HCT116 (cell line): ENCODE data around the gene YIPF4. TPM values are rescaled to one million over a fixed set of nuclear protein-coding genes. Genes with fewer than 3 reads are reported as not detected.

Experiments
- ATAC-seq: fragments of 200-7000 bp; cut with Tn5 transposase; 2 replicates; pipeline ENCODE4 v1.9.1; 2020; ENCODE audit warnings: mild to moderate bottlenecking, moderate library complexity
- BruUV-seq: library from RNA; stranded (reverse); fragments of 400-500 nt; replicated peaks from 2 replicates; lab custom pipeline; 2021; lab: Mats Ljungman, UMichigan
- CTCF ChIA-PET: fragments of 300-600 bp; sonication (Branson Sonifier 250); formaldehyde crosslinking; loops from one replicate; lab custom pipeline; 2021; ENCODE audit warnings: antibody characterized with exemption; lab: Charles Lee
- POLR2A ChIA-PET: fragments of 300-600, 350-600 bp; sonication (Branson Sonifier 250); formaldehyde crosslinking; loops from one replicate; lab custom pipeline; 2021; ENCODE audit warnings: antibody characterized with exemption; lab: Charles Lee
- RAD21 ChIA-PET, 2 experiments: fragments of 300-600 bp; sonication (Branson Sonifier 250); formaldehyde crosslinking; loops; one replicate each; lab custom pipeline; 2023; ENCODE audit warnings: low total read pairs in 2 of 2; ENCODE audit not compliant: uncharacterized antibody in 2 of 2, unreplicated experiment in 2 of 2, low non-redundant PET in 1 of 2; lab: Charles Lee
- DNase-seq: peaks from one replicate; pipeline ENCODE4 v3.0.0-alpha.2; 2010; ENCODE audit warnings: low read depth, low spot score
- H2AFZ ChIP-seq: fragments of 200-600 bp; shearing (Covaris generic), sonication (generic); 2 replicates; pipeline ENCODE4 v1.6.1; 2017; ENCODE audit warnings: low read depth, mixed run types, mixed read lengths, antibody characterized with exemption, low read length; ENCODE audit not compliant: poor library complexity, severe bottlenecking
- H3K27ac ChIP-seq: 2 replicates; pipeline ENCODE4 v1.5.1; 2012; ENCODE audit warnings: low read depth, low read length
- H3K27me3 ChIP-seq: fragments of 200-600 bp; sonication (generic); 2 replicates; pipeline ENCODE4 v1.6.1; 2016; ENCODE audit warnings: mixed run types, low read length, mixed read lengths; ENCODE audit not compliant: insufficient read depth
- H3K36me3 ChIP-seq, 2 experiments: fragments of 200-500 bp in 1 of 2; fragments of 200-600 bp in 1 of 2; sonication (Bioruptor generic) in 1 of 2; sonication (generic) in 1 of 2; 2 replicates each; pipeline versions ENCODE4 v1.5.1 to v1.6.1; 2014 to 2016; ENCODE audit warnings: low read length in 2 of 2, inconsistent platforms in 1 of 2, mixed read lengths in 1 of 2, mixed run types in 1 of 2; ENCODE audit not compliant: insufficient read depth in 2 of 2, control insufficient read depth in 1 of 2
- H3K4me1 ChIP-seq, 2 experiments: fragments of 200-600 bp in 1 of 2; sonication (generic) in 1 of 2; 2 replicates each; pipeline versions ENCODE4 v1.5.1 to v1.6.1; 2012 to 2017; ENCODE audit warnings: low read length in 2 of 2, inconsistent platforms in 1 of 2, mild to moderate bottlenecking in 1 of 2, mixed read lengths in 1 of 2, mixed run types in 1 of 2, moderate library complexity in 1 of 2; ENCODE audit not compliant: insufficient read depth in 2 of 2, control insufficient read depth in 1 of 2
- H3K4me2 ChIP-seq: fragments of 200-600 bp; sonication (generic); 2 replicates; pipeline ENCODE4 v1.6.1; 2017; ENCODE audit warnings: mixed run types, low read length, mixed read lengths
- H3K4me3 ChIP-seq, 2 experiments: fragments of 200-600 bp in 1 of 2; sonication (generic) in 1 of 2; replicated peaks in 1 of 2; 2 replicates each; pipeline ENCODE4 v1.5.1; 2011 to 2016; ENCODE audit warnings: low read length in 2 of 2, control low read depth in 1 of 2, low read depth in 1 of 2, mild to moderate bottlenecking in 1 of 2, mixed read lengths in 1 of 2, mixed run types in 1 of 2
- H3K79me2 ChIP-seq: fragments of 200-600 bp; sonication (generic); 2 replicates; pipeline ENCODE4 v1.6.1; 2017; ENCODE audit warnings: mild to moderate bottlenecking, mixed run types, low read length, moderate library complexity, mixed read lengths; ENCODE audit not compliant: insufficient read depth
- H3K9ac ChIP-seq: fragments of 200-600 bp; sonication (generic); 2 replicates; pipeline ENCODE4 v1.6.1; 2016; ENCODE audit warnings: low read length, mixed read lengths
- H3K9me2 ChIP-seq: fragments of 200-600 bp; sonication (generic), shearing (Covaris generic); 2 replicates; pipeline ENCODE4 v1.6.1; 2017; ENCODE audit warnings: mixed run types, mild to moderate bottlenecking, moderate library complexity; ENCODE audit not compliant: insufficient read depth
- H3K9me3 ChIP-seq, 2 experiments: fragments of 200-500 bp in 1 of 2; fragments of 200-600 bp in 1 of 2; sonication (Bioruptor generic) in 1 of 2; sonication (generic) in 1 of 2; 2 replicates each; pipeline ENCODE4 v1.6.1; 2014 to 2017; ENCODE audit warnings: low read length in 2 of 2, mixed read lengths in 2 of 2, inconsistent platforms in 1 of 2, low read depth in 1 of 2, mild to moderate bottlenecking in 1 of 2, mixed run types in 1 of 2, moderate library complexity in 1 of 2; ENCODE audit not compliant: control insufficient read depth in 1 of 2, insufficient read depth in 1 of 2
- H4K20me1 ChIP-seq: fragments of 200-600 bp; sonication (generic), shearing (Covaris generic); 2 replicates; pipeline ENCODE4 v1.6.1; 2017; ENCODE audit warnings: mixed run types, mild to moderate bottlenecking, moderate library complexity; ENCODE audit not compliant: insufficient read depth
- ATF3 ChIP-seq: IDR thresholded peaks from 2 replicates; pipeline ENCODE4 v1.6.1; 2012
- CEBPB ChIP-seq: IDR thresholded peaks from 2 replicates; pipeline ENCODE4 v1.6.1; 2012; ENCODE audit warnings: low read depth
- CTCF ChIP-seq, 3 experiments: fragments of 200-600 bp in 1 of 3; sonication (generic) in 1 of 3; IDR thresholded peaks in 2 of 3; conservative IDR thresholded peaks in 1 of 3; 2 replicates each; pipeline ENCODE4 v1.5.1; 2012 to 2017; ENCODE audit warnings: low read depth in 2 of 3, low read length in 2 of 3, antibody characterized with exemption in 1 of 3, borderline replicate concordance in 1 of 3, control low read depth in 1 of 3, mild to moderate bottlenecking in 1 of 3, mixed read lengths in 1 of 3, mixed run types in 1 of 3, moderate library complexity in 1 of 3; ENCODE audit not compliant: insufficient read depth in 1 of 3
- EGR1 ChIP-seq: IDR thresholded peaks from 2 replicates; pipeline ENCODE4 v1.6.1; 2012; ENCODE audit warnings: low read depth
- EZH2 ChIP-seq: fragments of 200-600 bp; sonication (generic); IDR thresholded peaks from 2 replicates; pipeline ENCODE4 v1.6.1; 2017; ENCODE audit warnings: antibody characterized with exemption, mixed run types
- EZH2phosphoT487 ChIP-seq: fragments of 200-600 bp; IDR thresholded peaks from 2 replicates; pipeline ENCODE4 v1.6.1; 2018; ENCODE audit warnings: antibody characterized with exemption, borderline replicate concordance
- JUND ChIP-seq: IDR thresholded peaks from 2 replicates; pipeline ENCODE4 v1.6.1; 2012
- POLR2AphosphoS5 ChIP-seq: IDR thresholded peaks from 2 replicates; pipeline ENCODE4 v1.6.1; 2011; ENCODE audit warnings: mild to moderate bottlenecking, low read depth, low read length, moderate library complexity
- RAD21 ChIP-seq: IDR thresholded peaks from 2 replicates; pipeline ENCODE4 v1.6.1; 2012; ENCODE audit warnings: low read depth, mild to moderate bottlenecking
- SP1 ChIP-seq: IDR thresholded peaks from 2 replicates; pipeline ENCODE4 v1.6.1; 2012; ENCODE audit warnings: low read depth
- TCF7L2 ChIP-seq: IDR thresholded peaks from 2 replicates; pipeline ENCODE4 v1.7.0; 2011; ENCODE audit warnings: borderline replicate concordance, inconsistent platforms; ENCODE audit not compliant: insufficient read depth, insufficient read length; ENCODE audit errors: extremely low read depth
- YY1 ChIP-seq: IDR thresholded peaks from 2 replicates; pipeline ENCODE4 v1.6.1; 2011; ENCODE audit warnings: low read length, low read depth, moderate library complexity, mild to moderate bottlenecking; ENCODE audit not compliant: insufficient replicate concordance; ENCODE audit errors: extremely low read depth
- ZFX ChIP-seq: fragments of 450-650 bp; IDR thresholded peaks from 2 replicates; pipeline ENCODE4 v1.6.1; 2017
- ZNF274 ChIP-seq: fragments of 200-500 bp; sonication (Bioruptor generic); IDR thresholded peaks from 2 replicates; pipeline ENCODE4 v1.6.1; 2014; ENCODE audit warnings: mild to moderate bottlenecking, low read depth, low read length, inconsistent platforms
- intact Hi-C: fragments of 100-400 bp; cut with micrococcal nuclease; formaldehyde crosslinking; loops from 2 replicates; pipeline ENCODE4 v1.10.0; 2022
- total RNA-seq: library from RNA; stranded (reverse); gene quantifications from one replicate; pipeline ENCODE4 v1.2.1, GENCODE V29; 2021; ENCODE audit not compliant: unreplicated experiment

YIPF4 gene
- total RNA-seq, 1 experiment from 2014 or later = 29.8 TPM

- CTCF ChIA-PET = no interaction called here
- TF ChIP-seq JUND = no peak
- TF ChIP-seq ATF3 = no peak
- no peak for TF ChIP-seq SP1
- TF ChIP-seq CTCF (IDR thresholded peaks at IDR 0.05 in 2 of 3, conservative IDR thresholded peaks at IDR 0.05 in 1 of 3; ENCODE audit: borderline replicate concordance in 1 of 3, insufficient read depth in 1 of 3, low read depth in 2 of 3, low read length in 2 of 3) = no peak
- TF ChIP-seq EGR1 = no peak
- TF ChIP-seq CEBPB = no peak
- TF ChIP-seq RAD21 = no peak
- TF ChIP-seq TCF7L2 = no peak
- TF ChIP-seq ZFX = no peak
- TF ChIP-seq POLR2AphosphoS5 = no peak
- no peak for TF ChIP-seq ZNF274
- no peak for TF ChIP-seq EZH2phosphoT487
- TF ChIP-seq EZH2 = no peak
- no peak for TF ChIP-seq YY1
- no peak overlapping the region for H3K27ac ChIP-seq
Observed at GRCh38 chr2:32235315-32235714, 42.4 kb upstream of the YIPF4 start.

More at GRCh38 chr2:32235315-32235714, 42.4 kb upstream of the YIPF4 start:
- Histone ChIP-seq H3K36me3 (no peaks in the 10 kb centered on the region), H3K79me2 (no peaks in the 10 kb centered on the region), H3K4me2 (no peak overlapping the region), H3K27me3 (no peaks in the 10 kb centered on the region), H4K20me1 (no peaks in the 10 kb centered on the region), H3K9ac (no peak overlapping the region), H3K9me3 (no peaks in the 10 kb centered on the region), H3K9me2 (no peaks in the 10 kb centered on the region), H2AFZ (no peak overlapping the region), H3K4me3 (no peak overlapping the region), H3K4me1 (peaks cover 0 to 6% of the 10 kb centered on the region in 2 experiments; a peak in 1 of 4 replicates)
- RAD21 ChIA-PET = no interaction called here
- POLR2A ChIA-PET = no interaction called here
- intact Hi-C loops = no loop called here
- DNase-seq = no peak
- no TSS peak for BruUV-seq
- no peak for ATAC-seq
